Stimulated activated CD8-positive, alpha-beta memory T cell treated with anti-CD3 and anti-CD28 coated beads, Interleukin-15, amount 100 ng/mL, for 24 hours (primary cell): ENCODE measurements around the gene EGF.

Experiments used
- DNase-seq: peaks from one replicate; pipeline ENCODE4 v3.0.0-alpha.2; 2020; ENCODE audit warnings: low read depth

Gene EGF

DNA sequence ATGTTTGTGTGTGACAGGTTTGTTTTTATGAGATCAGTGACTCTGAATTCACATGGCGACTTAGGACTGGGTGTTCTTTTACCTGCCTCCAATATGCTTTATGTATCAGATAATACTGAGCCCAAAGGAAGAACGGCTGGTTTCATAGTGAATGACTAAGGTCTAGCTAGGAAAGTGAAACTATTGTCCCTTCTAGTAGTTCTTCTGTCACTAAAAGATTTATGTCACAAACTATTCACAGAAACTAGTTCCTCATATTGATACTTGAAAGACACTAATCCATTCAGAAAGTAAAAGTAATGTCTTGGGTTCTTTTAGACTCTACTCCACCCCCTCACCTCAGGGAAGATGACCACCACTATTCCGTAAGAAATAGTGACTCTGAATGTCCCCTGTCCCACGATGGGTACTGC is 81.7 kb downstream of the EGF start:
- DNase-seq: no peak

DNA sequence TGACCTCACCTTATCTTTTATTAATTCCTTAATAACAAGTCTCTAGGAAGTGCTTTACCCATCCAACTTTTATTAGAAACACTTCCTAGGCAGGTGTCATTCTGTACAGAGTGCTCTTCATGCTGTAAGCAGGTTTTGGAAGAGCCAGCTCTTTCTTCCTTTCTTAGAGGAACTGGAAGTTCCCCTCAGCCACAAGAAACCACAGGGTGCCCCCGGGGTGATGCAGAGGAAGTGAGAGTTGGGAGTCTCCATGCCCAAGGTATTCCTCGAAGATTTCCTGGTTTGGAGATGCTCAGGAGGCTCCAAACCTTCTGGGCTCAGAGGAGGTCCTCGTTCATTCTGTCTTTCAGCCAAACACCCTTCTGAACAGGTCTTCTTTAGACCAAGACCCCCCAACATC is 83.8 kb downstream of the EGF start:
- DNase-seq: no peak

DNA sequence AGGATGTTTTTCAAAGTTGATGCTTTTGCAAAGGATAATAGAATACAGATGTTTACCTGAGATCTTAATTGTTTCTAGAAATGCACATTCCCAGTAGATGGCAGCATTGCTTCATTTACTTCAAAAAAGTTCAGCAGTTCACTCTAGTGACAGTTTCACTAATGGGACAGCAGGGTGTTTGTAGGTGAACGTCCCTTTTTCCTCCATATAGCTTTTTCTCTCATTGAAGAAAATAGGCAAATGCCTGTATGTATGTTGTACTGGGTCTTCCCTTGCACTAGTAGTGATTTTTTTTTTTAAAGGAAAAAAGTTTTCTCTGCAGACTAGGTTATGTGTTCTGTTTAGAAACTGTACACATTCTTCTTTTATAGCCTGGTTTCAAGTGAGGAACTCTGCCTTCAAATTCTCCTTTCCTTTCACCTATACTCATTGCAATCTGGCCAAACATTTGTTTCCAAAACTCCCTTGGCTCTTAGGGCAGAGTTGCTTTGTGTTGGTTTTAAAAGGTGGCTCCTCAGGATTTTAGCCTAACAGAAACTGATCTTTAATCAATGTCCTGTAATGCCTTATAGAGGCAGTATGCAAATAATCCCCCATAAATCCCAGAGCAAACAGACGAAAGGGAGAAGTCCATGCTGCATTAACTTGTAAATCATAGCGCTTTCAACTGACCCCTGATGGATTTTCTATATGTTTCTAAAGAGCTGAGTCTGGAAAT is 86.3 kb downstream of the EGF start:
- DNase-seq: no peak

DNA sequence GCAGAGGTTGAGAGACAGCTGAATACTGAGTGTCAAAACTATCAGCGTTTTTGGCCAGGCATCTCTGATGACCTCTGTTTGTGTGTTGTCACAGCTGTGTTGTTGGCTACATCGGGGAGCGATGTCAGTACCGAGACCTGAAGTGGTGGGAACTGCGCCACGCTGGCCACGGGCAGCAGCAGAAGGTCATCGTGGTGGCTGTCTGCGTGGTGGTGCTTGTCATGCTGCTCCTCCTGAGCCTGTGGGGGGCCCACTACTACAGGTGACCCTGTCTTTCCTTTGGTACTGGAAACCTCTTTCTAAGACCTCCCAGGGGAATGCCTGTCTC is 86.9 kb downstream of the EGF start:
- no peak for DNase-seq

DNA sequence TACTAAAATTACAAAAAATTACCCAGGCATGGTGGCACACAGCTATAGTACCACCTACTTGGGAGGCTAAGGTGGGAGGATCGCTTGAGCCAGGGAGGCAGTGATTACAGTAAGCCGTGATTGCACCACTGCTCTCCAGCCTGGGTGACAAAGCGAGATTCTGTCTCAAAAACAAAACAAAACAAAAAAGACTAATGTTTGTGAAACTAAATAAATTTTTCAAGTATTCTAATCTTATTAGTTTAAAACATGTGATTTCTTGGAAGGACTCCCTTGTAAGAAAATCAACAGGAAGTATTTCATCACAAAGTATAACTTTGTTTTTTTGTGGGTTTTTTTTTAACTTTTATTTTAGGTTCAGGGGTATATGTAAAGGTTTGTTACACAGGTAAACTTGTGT is 89.6 kb downstream of the EGF start:
- no peak for DNase-seq

DNA sequence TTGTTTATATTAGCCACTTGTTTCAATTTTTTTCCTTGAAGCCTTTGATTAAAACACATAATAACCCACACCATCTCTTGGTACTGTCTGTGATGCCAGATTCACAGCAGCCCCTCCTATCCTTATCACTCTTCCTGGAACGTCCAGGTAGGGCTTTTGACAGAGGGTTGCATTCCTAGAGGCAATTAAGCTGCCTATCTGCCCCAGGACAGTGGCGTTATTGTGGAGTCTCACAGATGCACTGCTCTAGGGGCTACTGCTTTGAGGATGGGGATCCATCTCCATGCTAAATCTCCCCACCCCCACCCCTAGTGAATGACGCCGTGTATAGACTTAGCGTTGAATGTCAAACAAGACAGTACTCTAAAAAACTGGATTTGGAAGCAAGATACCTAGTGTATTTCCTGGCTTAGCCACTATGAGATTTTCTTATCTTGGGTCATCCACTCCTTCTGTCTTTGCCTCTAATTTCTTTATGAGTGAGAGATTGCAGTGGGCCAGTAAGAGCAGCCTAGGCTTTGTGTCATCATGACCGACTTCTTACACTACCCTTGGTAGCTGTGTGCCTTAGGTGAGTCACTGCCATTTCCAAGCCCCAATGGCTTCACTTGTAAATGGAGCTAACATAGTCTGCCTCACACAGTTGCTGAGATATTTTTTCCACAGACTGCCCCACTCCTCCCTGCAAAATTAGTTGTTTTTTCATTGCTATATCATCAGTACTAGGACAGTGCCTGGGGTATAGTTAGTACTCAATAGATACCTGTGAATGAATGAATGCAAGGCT is 90.9 kb downstream of the EGF start:
- DNase-seq: no peak

DNA sequence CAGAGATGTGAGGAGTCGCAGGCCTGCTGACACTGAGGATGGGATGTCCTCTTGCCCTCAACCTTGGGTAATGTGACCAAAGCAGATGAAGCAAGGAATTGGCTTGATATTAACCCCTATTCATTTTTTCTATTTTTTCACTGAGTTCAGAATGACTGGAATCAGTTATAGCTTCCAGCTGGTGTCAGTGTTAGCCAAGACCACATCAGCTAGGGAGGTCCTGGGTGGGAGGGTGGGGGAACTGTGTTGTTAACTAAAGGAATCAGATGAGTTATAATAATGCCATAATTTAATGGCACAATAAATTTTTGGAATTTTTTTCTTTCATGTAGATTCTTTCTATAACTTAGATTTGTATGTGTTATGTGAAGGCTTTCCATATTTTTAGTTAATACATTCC is 91.9 kb downstream of the EGF start:
- DNase-seq: no peak

DNA sequence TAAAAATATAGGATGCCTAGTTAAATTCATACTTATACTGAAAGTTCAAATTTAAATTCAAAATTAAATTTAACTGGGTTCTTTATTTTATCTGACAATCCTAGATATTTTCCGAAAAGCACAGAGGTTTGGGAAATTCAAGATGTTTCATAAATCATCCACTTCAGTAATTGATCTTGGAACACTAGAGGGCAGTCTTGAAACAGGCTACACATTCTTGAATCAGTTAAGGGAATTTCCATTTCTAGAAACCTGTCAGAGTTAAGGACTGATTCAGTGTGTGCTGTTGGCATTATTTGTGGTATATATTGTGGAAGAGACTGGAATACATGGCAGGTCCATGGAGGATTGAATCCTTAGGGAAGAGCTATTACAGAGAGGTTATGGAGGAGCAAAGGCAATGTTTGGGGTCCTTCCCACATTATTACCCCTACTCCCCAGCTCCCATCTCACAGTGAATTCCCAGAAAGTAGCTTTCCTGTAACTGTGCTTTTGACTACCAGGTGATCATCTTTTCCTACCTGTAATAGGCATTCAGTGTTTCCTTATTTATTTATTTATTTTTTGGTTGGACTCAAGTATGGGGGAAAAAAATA is 92.9 kb downstream of the EGF start:
- no peak for DNase-seq

DNA sequence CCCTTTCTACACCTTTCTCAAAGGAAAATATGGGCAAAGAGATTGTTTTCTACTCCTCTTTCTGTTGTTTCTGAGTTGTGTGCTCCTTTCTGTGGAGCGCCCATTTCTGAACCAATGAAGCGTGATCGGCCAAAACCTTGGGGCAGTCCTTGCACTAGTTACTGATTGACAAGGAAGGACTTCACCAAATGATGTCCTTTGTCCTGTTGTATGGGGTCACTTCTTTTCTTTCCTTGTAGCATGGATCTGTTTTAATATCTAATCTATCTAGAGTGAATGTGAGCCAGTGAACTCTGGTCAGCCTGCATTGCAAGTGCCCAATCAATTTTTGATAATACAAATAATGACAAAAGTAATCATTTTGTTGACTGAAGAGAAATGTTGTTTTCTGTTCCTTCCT is 94.5 kb downstream of the EGF start:
- no peak for DNase-seq

DNA sequence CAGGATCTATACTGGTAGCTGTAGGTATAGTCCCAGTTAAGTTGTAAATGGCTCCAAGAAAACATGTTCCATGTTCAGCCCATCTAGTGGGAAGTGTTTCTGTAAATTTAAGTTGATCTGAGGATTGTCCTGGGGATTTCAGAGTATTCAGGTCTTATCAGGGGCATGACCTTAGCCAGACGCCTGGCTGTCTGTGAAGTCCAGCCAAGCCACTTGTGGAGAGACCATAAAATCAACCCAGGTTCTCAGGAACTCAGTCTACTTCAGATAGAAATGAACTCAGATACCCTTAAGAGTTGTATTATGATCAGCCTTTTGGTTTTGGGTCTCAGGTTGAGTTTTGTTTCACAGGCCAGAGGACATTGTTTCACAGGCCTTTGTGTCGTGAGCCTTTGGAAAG is 95.9 kb downstream of the EGF start:
- no peak for DNase-seq

DNA sequence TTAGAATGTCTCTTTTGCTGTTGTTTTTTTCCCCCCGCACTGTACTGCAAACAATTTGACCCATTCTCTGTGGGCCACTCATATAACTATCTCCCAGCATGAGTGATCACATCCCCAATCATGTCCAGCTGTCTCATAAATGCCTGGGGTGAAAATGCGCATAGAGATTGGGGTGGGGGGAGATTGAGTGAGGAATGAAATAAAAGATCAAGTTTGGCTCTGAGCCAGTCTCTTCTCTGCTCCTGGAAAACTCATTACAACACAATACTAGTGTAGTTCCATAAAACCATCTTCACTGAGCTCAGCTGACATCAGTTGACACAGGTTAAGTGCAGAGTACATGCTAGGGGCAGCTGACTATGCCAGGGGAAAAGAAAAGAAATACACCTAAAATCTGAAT is 96.9 kb downstream of the EGF start:
- DNase-seq: no peak

DNA sequence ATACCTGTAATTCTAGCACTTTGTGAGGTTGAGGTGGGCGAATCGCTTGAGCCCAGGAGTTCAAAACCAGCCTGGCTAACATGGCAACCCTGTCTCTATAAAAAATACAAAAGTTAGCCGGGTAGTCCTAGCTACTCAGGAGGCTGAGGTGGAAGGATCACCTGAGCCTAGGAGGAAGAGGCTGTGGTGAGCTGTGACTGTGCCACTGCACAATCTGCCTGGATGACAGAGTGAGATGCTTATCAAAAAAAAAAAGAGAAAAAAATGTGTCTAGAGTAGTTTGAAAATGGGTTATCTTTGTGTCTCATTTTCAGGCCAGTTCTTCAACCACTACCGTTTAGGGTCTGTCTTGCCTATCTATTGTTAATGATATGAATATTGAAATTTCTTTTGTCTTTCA is 98.1 kb downstream of the EGF start:
- no peak for DNase-seq

DNA sequence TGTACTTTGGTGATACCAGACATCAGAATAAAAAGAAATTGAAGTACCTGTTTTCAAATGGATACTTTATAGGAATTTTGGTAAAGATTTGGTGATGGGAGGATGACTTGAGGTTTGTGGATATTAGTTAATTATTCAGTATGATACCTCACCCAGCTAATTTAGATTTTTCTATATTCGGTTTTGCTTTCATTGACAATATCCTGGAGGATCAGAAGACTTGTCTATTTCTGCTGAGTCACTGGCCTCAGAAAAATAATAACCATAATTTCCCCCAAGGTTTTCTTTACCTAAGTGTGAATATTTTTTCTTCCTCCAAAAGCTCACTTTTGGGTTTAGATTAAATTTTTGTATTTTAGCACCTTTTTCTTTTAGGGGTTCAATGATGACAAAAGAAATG is 100.2 kb downstream of the EGF start:
- DNase-seq: no peak

DNA sequence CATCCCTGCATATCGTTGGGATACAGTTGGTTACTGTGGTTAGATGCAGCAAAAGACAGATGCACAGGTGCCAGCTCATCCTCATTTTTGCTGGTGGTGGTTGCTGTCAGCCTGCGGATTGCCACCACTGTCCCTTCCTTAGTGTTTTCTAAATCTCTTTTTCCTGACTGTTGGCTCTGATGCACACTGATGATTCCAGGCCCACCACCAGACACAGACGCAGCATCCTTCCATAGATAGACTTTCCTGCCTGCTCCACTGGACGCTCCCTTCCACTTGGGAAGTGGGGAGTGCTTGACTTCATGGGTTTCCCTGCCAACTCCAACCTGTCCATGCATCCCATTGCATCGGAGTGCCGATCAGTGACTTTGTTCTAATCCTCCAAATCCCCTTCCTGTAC is 101.5 kb downstream of the EGF start:
- no peak for DNase-seq

DNA sequence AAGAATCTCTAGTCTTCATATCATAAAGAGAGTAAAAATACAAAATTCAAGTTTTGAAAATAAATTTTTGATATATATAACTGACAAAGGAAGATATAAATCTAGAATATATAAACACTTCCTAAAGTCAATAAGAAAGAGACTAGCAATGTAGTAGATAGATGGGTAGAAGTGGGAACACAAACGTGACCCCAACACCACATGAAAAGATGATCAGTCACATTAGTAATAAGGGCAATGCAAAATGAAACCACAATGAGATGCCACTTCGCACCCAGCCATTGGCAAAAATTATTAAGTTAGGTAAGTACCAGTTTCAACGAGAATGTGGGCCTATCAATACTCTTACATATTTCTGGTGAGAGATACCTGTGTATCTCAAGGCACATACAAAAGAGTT is 106.5 kb downstream of the EGF start:
- DNase-seq: no peak

DNA sequence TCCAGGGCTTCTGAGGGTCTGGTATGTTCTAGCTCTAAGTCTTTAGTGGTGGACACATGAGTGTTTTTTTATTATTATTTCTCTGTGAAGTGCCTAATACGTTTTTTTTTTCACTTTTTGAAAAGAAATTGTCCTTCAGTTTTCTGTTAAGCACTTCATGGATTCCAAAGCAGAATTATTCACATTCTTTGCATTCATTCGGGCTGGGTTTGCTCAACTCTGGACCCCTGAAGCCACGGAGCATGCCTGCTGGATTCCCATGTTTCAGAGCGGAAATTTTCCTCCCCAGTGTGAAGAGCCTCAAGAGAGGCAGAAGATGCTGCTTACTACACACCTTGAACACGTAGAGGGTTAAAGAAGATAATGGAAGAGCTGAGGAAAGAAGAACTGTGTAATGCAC is 107.5 kb downstream of the EGF start:
- DNase-seq: no peak

DNA sequence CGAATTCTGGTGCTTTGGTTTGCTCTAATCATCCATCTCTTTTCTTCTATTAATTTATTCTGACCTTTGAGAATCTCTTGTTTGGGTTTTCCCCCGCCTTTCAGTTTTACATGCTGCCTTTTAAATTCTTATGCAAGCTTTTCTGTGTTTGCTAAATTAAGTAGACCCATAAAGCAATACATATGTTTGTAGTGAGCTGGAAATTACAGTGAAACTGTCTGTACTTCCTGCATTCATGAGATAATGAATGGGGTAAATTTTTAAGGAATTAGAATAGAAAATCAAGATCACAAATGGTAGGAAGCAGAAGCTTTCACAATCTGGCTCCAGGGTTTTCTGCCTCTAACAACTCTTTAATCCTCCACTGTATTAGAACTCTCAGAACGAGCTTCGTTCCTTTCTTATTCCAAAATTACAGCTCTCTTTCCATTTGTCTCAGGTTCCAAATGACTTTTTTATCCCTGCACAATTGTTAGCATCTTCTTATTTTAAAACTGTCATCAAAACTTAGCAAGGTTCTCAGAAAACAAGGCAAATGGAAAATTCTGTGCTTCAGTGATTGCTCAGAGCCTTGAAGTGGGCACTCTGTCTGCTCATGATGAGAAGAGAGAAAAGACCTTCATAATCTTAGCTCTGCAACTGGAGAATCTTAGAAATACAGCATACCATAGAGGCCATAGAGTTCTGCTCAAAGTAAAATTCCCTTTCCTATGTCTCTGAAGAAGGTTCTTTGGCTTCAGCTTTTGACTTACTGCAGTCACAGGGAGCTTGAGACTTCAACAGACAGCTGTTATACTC is 108.2 kb downstream of the EGF start:
- no peak for DNase-seq

DNA sequence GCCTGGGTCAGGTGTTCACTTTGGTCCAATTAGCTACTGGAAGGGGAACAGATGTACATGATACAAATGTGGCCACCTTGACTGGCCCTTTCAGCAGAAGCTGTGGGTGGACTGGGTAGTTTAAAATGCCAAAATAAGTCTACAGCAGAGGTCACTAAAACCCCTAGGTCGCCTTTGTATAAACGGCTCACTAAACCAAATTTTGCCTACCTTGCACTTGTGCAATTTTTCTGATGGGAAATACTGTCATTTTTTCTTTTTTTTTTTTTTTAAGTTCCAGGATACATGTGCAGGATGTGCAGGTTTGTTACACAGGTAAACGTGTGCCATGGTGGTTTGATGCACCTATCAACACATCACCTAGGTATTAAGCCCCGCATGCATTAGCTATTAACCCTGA is 109.8 kb downstream of the EGF start:
- no peak for DNase-seq

DNA sequence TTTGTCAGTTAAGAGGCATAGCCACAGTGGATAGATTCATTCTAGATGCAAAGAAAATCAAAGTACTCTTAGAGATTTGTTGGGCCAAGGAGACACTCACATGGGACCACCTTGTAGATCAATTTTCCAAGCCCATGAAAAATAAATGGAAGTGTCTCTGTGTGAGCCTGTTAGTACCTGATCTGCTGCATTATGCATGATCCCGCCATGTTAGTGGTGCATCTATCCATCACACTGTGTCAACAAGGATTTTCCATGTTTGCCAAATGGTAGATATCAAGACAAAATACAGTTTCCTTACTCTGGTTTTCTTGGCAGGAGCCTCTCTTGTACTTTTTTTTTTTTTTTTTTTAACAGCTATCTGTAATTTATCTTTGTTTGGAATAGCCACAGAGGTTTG is 112.4 kb downstream of the EGF start:
- DNase-seq: no peak

DNA sequence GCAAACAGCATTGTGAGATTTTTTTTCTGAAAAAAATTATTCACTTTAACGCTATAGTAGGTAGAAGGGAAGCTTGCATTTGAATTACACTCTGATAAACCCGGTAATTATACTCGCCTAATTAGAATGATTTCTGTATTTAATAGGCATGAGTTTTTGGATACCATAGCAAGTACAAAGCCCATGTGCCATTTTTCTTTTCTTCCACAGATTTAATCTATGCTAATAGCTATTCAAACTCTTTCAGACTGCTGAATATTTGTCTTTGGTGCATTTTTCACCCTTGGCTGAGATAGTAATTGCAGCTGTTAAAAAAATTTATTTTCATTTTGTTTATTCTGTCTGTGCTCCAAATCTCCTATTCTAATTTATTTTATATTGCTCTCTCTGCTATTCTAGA is 113.0 kb downstream of the EGF start:
- DNase-seq: no peak

DNA sequence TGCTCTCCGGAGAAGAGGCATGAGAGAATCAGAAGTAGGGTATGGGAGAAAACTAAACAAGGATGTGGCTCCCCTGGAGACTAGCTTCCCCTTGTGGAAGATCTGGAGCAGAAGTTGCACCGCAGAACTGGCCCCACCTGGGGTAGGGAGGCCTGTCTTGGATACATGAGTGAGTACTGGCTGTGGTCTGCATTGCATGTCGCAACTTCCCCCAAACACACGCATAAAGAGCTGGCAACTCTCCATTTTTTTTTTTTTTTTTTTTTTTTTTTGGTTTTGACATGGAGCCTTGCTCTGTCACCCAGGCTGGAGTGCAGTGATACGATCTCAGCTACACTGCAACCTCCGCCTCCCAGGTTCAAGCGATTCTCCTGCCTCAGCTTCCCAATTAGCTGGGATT is 119.9 kb downstream of the EGF start:
- no peak for DNase-seq

DNA sequence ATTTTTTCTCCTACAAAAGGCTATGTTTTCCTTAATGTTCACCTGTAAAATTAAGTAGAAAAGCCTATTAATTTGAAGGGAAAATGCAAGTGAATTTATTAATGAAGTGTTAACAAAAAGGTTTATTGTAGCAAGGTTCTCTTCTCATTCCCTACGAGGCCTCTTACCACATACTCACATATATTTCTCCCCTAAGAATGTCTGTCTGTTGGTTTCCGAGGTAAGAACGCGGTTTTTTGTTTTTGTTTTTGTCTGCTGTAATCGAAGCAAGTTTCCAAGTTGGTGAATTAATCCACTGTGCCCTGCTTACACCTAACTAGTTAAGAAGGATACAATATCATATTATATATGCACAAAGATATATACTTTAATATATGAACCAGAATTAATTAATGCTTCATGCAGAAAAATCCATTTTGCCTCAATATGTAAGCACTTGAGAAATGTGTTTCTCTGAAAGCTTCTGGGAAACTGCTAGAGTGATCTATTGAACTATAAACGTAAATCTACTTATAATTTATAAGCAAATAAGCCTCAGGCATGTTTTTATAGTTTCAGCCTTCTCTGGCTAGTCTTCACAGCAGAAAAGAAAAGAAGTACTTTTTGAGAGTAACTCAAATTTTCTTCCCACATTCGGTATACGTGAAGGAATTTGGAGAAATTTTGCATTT is 120.8 kb downstream of the EGF start:
- DNase-seq: no peak
